K562 (cell line): Measurements from ENCODE around the gene GON4L. TPM values are rescaled to one million over a fixed set of nuclear protein-coding genes. Genes with fewer than 3 reads are reported as not detected.
"Not testable (repeated sequence)": the region's sequence is repeated elsewhere in the genome, so short reads cannot be mapped to it uniquely, and the experiment has no call there.

Experiments
- ARID4B ChIP-seq: sonication (generic); formaldehyde crosslinking; IDR thresholded peaks from 2 replicates; pipeline ENCODE4 v1.8.0; 2022; ENCODE audit warnings: mild to moderate bottlenecking, missing genetic modification reagents
- ATF1 ChIP-seq, 2 experiments: fragments of 450-650 bp in 1 of 2; IDR thresholded peaks; 2 replicates each; pipeline ENCODE4 v1.6.1; 2016; ENCODE audit warnings: missing compliant biosample characterization in 1 of 2, missing genetic modification characterization in 1 of 2
- HDAC2 ChIP-seq: fragments of 450-650 bp; IDR thresholded peaks from 2 replicates; pipeline ENCODE4 v1.6.1; 2016; ENCODE audit warnings: mild to moderate bottlenecking
- MTA1 ChIP-seq: fragments of 450-650 bp; IDR thresholded peaks from 2 replicates; pipeline ENCODE4 v1.6.1; 2017; ENCODE audit warnings: borderline replicate concordance
- NFIC ChIP-seq: fragments of 450-650 bp; IDR thresholded peaks from 2 replicates; pipeline ENCODE4 v1.6.1; 2017; ENCODE audit warnings: mild to moderate bottlenecking, inconsistent platforms
- TARDBP ChIP-seq: fragments of 450-650 bp; IDR thresholded peaks from 2 replicates; pipeline ENCODE4 v1.6.1; 2016
- ZBTB11 ChIP-seq, 3 experiments: fragments of 200-800 bp in 1 of 3; fragments of 250-450 bp in 1 of 3; fragments of 450-650 bp in 1 of 3; sonication (Bioruptor Pico) in 1 of 3; sonication (Bioruptor generic) in 1 of 3; formaldehyde crosslinking in 1 of 3; IDR thresholded peaks; 2 replicates each; pipeline versions ENCODE4 v1.6.1 to v1.8.0; 2016 to 2022; ENCODE audit warnings: mild to moderate bottlenecking in 2 of 3, missing genetic modification characterization in 2 of 3, missing compliant biosample characterization in 1 of 3, moderate library complexity in 1 of 3
- polyA plus RNA-seq, 8 experiments: library from polyadenylated mRNA; depleted of rRNA in 4 of 8; stranded (reverse) in 5 of 8; unstranded in 3 of 8; fragments of >200 nt; fragmentation: Nextera tagmentation in 2 of 8; fragmentation: Illumina TruSeq in 1 of 8; extraction: Ambion mirVana in 2 of 8; extraction: Trizol in 1 of 8; gene quantifications; 2 replicates each; pipeline versions ENCODE4 v1.2.1 to v1.2.3, GENCODE V29; 2011 to 2014; ENCODE audit warnings: inconsistent platforms in 1 of 8, missing spikeins in 1 of 8
- total RNA-seq, 7 experiments: library from RNA; depleted of rRNA in 6 of 7; stranded (reverse); fragments of >200 nt in 6 of 7; fragmentation: Illumina TruSeq in 2 of 7; extraction: Trizol in 2 of 7; gene quantifications; 2 replicates each; pipeline versions ENCODE4 v1.2.1 to v1.2.3, GENCODE V29; 2011 to 2021; ENCODE audit warnings: low replicate concordance in 1 of 7
- TF ChIP-seq, protein P1 (sequence below): fragments of 450-650 bp; formaldehyde crosslinking; conservative IDR thresholded peaks from 2 replicates; pipeline ENCODE4 v1.4.0; 2022; ENCODE audit warnings: mild to moderate bottlenecking, missing genetic modification characterization
- TF ChIP-seq, protein P2 (sequence below): fragments of 450-650 bp; IDR thresholded peaks from 2 replicates; pipeline ENCODE4 v1.6.1; 2016; ENCODE audit warnings: borderline replicate concordance
- TF ChIP-seq, protein P3 (sequence below): fragments of 450-650 bp; formaldehyde crosslinking; IDR thresholded peaks from 2 replicates; pipeline ENCODE4 v1.4.0; 2020; ENCODE audit warnings: mild to moderate bottlenecking, moderate library complexity
- TF ChIP-seq, protein P4 (sequence below), 2 experiments: fragments of 200-800 bp in 1 of 2; sonication (Bioruptor generic) in 1 of 2; sonication (generic) in 1 of 2; formaldehyde crosslinking in 1 of 2; IDR thresholded peaks in 1 of 2; conservative IDR thresholded peaks in 1 of 2; 2 replicates each; pipeline versions ENCODE4 v1.5.0 to v1.6.1; 2016 to 2020; ENCODE audit warnings: missing compliant biosample characterization in 1 of 2, missing genetic modification characterization in 1 of 2, missing genetic modification reagents in 1 of 2

The GON4L gene
- total and polyA plus RNA-seq, 9 of the 15 experiments (the other 6 are each of a cell fraction or from before 2014, with no cell fraction given) = 20.2 to 47.4 (median 33.6) TPM

GRCh38 chr1:155834927-155835399, 22.1 kb downstream of the GON4L start (continued):
- peak; percentile 62; the same call in 1 of the 2 replicates for TF ChIP-seq NFIC
- peak in 1 of 3 experiments; percentile 67; a peak in 1 of 6 replicates for TF ChIP-seq ZBTB11 (CRISPR knock-in tag; IDR thresholded peaks at IDR 0.05)
- TF ChIP-seq ATF1 (CRISPR knock-in tag; IDR thresholded peaks at IDR 0.05) = not testable (repeated sequence)
- TF ChIP-seq ATF1 (tag; IDR thresholded peaks at IDR 0.05) = 0 out of 2 replicates have a peak, but pooled peaks have one; percentile 12
- TF ChIP-seq ARID4B (CRISPR knock-in tag) = peak; percentile 4; the same call in 1 of the 2 replicates
- TF ChIP-seq, protein P1, sequence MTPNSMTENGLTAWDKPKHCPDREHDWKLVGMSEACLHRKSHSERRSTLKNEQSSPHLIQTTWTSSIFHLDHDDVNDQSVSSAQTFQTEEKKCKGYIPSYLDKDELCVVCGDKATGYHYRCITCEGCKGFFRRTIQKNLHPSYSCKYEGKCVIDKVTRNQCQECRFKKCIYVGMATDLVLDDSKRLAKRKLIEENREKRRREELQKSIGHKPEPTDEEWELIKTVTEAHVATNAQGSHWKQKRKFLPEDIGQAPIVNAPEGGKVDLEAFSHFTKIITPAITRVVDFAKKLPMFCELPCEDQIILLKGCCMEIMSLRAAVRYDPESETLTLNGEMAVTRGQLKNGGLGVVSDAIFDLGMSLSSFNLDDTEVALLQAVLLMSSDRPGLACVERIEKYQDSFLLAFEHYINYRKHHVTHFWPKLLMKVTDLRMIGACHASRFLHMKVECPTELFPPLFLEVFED (CRISPR knock-in tag) = peak; percentile 83; the same call in 1 of the 2 replicates
- TF ChIP-seq TARDBP = 0 out of 2 replicates have a peak, but pooled peaks have one; percentile 41
- TF ChIP-seq, protein P2, sequence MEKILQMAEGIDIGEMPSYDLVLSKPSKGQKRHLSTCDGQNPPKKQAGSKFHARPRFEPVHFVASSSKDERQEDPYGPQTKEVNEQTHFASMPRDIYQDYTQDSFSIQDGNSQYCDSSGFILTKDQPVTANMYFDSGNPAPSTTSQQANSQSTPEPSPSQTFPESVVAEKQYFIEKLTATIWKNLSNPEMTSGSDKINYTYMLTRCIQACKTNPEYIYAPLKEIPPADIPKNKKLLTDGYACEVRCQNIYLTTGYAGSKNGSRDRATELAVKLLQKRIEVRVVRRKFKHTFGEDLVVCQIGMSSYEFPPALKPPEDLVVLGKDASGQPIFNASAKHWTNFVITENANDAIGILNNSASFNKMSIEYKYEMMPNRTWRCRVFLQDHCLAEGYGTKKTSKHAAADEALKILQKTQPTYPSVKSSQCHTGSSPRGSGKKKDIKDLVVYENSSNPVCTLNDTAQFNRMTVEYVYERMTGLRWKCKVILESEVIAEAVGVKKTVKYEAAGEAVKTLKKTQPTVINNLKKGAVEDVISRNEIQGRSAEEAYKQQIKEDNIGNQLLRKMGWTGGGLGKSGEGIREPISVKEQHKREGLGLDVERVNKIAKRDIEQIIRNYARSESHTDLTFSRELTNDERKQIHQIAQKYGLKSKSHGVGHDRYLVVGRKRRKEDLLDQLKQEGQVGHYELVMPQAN = peak; percentile 81
- TF ChIP-seq MTA1 = peak; percentile 8; the same call in 1 of the 2 replicates
- peak; percentile 61; the same call in 1 of the 2 replicates for TF ChIP-seq HDAC2
- TF ChIP-seq, protein P3, sequence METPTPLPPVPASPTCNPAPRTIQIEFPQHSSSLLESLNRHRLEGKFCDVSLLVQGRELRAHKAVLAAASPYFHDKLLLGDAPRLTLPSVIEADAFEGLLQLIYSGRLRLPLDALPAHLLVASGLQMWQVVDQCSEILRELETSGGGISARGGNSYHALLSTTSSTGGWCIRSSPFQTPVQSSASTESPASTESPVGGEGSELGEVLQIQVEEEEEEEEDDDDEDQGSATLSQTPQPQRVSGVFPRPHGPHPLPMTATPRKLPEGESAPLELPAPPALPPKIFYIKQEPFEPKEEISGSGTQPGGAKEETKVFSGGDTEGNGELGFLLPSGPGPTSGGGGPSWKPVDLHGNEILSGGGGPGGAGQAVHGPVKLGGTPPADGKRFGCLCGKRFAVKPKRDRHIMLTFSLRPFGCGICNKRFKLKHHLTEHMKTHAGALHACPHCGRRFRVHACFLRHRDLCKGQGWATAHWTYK = 0 out of 2 replicates have a peak, but pooled peaks have one; percentile 3
- TF ChIP-seq, protein P4, sequence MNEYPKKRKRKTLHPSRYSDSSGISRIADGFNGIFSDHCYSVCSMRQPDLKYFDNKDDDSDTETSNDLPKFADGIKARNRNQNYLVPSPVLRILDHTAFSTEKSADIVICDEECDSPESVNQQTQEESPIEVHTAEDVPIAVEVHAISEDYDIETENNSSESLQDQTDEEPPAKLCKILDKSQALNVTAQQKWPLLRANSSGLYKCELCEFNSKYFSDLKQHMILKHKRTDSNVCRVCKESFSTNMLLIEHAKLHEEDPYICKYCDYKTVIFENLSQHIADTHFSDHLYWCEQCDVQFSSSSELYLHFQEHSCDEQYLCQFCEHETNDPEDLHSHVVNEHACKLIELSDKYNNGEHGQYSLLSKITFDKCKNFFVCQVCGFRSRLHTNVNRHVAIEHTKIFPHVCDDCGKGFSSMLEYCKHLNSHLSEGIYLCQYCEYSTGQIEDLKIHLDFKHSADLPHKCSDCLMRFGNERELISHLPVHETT (CRISPR knock-in tag; conservative IDR thresholded peaks at IDR 0.05 in 1 of 2, IDR thresholded peaks at IDR 0.05 in 1 of 2) = peak in 1 of 2 experiments; percentile 53; a peak in 1 of 4 replicates
